GM23248 (cell line): ENCODE measurements around the gene ANKRD42.

ENCODE experiments used
- EZH2 ChIP-seq: fragments of 200-600 bp; sonication (generic); IDR thresholded peaks from 2 replicates; pipeline ENCODE4 v1.6.1; 2018; ENCODE audit warnings: antibody characterized with exemption, mild to moderate bottlenecking; ENCODE audit not compliant: insufficient read depth, poor library complexity, severe bottlenecking
- EZH2phosphoT487 ChIP-seq: fragments of 200-600 bp; sonication (generic); IDR thresholded peaks from 2 replicates; pipeline ENCODE4 v1.6.1; 2018; ENCODE audit warnings: antibody characterized with exemption, moderate library complexity, mild to moderate bottlenecking, low read depth; ENCODE audit not compliant: insufficient read depth

GRCh38 chr11:83220260-83220659 is 26.7 kb downstream of the ANKRD42 start:
- TF ChIP-seq EZH2 (no peak), EZH2phosphoT487 (no peak)
